PFSK-1 (cell line): Measurements from ENCODE around the gene INHBB. TPM values are rescaled to one million over a fixed set of nuclear protein-coding genes. Genes with fewer than 3 reads are reported as not detected.

Experiments used
- FOXP2 ChIP-seq: optimal IDR thresholded peaks from 2 replicates; pipeline ENCODE3; 2011; ENCODE audit warnings: borderline replicate concordance, control low read depth, inconsistent platforms; ENCODE audit not compliant: insufficient read depth; ENCODE audit errors: extremely low read length, extremely low read depth
- POLR2AphosphoS5 ChIP-seq: IDR thresholded peaks from 2 replicates; pipeline ENCODE4 v1.6.1; 2012; ENCODE audit warnings: low read depth, mild to moderate bottlenecking, control low read depth, low read length, moderate library complexity
- REST ChIP-seq, 2 experiments: IDR thresholded peaks; 2 replicates each; pipeline versions ENCODE4 v1.6.1 to v1.8.0; 2011 to 2012; ENCODE audit warnings: low read depth in 2 of 2, low read length in 2 of 2, control low read depth in 1 of 2, inconsistent platforms in 1 of 2, mild to moderate bottlenecking in 1 of 2, moderate library complexity in 1 of 2; ENCODE audit not compliant: insufficient read depth in 1 of 2
- SIN3A ChIP-seq: IDR thresholded peaks from 2 replicates; pipeline ENCODE4 v1.6.1; 2012; ENCODE audit warnings: mild to moderate bottlenecking, low read length, moderate library complexity, borderline replicate concordance; ENCODE audit not compliant: insufficient read depth
- TAF1 ChIP-seq: IDR thresholded peaks from 2 replicates; pipeline ENCODE4 v1.6.1; 2012; ENCODE audit warnings: low read length, control low read depth, borderline replicate concordance; ENCODE audit not compliant: insufficient read depth
- polyA plus RNA-seq: library from polyadenylated mRNA; unstranded; fragments of >200 nt; gene quantifications from one replicate; pipeline ENCODE4 v1.2.1, GENCODE V29; 2012; ENCODE audit warnings: low read depth, missing spikeins; ENCODE audit not compliant: insufficient read length

INHBB gene
- not detected for polyA plus RNA-seq

- TF ChIP-seq TAF1 (no peak), REST (IDR thresholded peaks at IDR 0.05; ENCODE audit: insufficient read depth in 1 of 2, low read depth in 2 of 2, low read length in 2 of 2) (no peak), SIN3A (no peak), POLR2AphosphoS5 (no peak), FOXP2 (no peak)
These were observed at the start of gene INHBB for GRCh38 chr2:120346026-120346666. TSS of gene INHBB (plus strand) at chr2:120346136. CDS start at chr2:120346189, 53 bp downstream.

GRCh38 chr2:120298173-120298835, 47.6 kb upstream of the INHBB start:
- TF ChIP-seq POLR2AphosphoS5 (no peak), TAF1 (no peak), FOXP2 (no peak), SIN3A (no peak), REST (IDR thresholded peaks at IDR 0.05; ENCODE audit: insufficient read depth in 1 of 2, low read depth in 2 of 2, low read length in 2 of 2) (no peak)

GRCh38 chr2:120299004-120299403, 46.9 kb upstream of the INHBB start:
- TF ChIP-seq REST (IDR thresholded peaks at IDR 0.05; ENCODE audit: insufficient read depth in 1 of 2, low read depth in 2 of 2, low read length in 2 of 2) (no peak), POLR2AphosphoS5 (no peak), TAF1 (no peak), FOXP2 (no peak), SIN3A (no peak)

GRCh38 chr2:120299561-120299960, 46.4 kb upstream of the INHBB start:
- TF ChIP-seq TAF1 (no peak), FOXP2 (no peak), SIN3A (no peak), REST (IDR thresholded peaks at IDR 0.05; ENCODE audit: insufficient read depth in 1 of 2, low read depth in 2 of 2, low read length in 2 of 2) (no peak), POLR2AphosphoS5 (no peak)

GRCh38 chr2:120300385-120300784, 45.6 kb upstream of the INHBB start:
- TF ChIP-seq TAF1 (no peak), POLR2AphosphoS5 (no peak), FOXP2 (no peak), REST (IDR thresholded peaks at IDR 0.05; ENCODE audit: insufficient read depth in 1 of 2, low read depth in 2 of 2, low read length in 2 of 2) (no peak), SIN3A (no peak)
